ENCODE results near the gene HACE1. TPM values are rescaled to one million over a fixed set of nuclear protein-coding genes. Genes with fewer than 3 reads are reported as not detected.
"Not testable (repeated sequence)": the region's sequence is repeated elsewhere in the genome, so short reads cannot be mapped to it uniquely, and the experiment has no call there.

Gene HACE1, protein sequence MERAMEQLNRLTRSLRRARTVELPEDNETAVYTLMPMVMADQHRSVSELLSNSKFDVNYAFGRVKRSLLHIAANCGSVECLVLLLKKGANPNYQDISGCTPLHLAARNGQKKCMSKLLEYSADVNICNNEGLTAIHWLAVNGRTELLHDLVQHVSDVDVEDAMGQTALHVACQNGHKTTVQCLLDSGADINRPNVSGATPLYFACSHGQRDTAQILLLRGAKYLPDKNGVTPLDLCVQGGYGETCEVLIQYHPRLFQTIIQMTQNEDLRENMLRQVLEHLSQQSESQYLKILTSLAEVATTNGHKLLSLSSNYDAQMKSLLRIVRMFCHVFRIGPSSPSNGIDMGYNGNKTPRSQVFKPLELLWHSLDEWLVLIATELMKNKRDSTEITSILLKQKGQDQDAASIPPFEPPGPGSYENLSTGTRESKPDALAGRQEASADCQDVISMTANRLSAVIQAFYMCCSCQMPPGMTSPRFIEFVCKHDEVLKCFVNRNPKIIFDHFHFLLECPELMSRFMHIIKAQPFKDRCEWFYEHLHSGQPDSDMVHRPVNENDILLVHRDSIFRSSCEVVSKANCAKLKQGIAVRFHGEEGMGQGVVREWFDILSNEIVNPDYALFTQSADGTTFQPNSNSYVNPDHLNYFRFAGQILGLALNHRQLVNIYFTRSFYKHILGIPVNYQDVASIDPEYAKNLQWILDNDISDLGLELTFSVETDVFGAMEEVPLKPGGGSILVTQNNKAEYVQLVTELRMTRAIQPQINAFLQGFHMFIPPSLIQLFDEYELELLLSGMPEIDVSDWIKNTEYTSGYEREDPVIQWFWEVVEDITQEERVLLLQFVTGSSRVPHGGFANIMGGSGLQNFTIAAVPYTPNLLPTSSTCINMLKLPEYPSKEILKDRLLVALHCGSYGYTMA
- total RNA-seq: 14.8 TPM
- long read RNA-seq, full-length matches to known transcripts: 16 of 25 reads
- long read RNA-seq, partial matches to known transcripts: 0 of 25 reads
- long read RNA-seq, other reads (novel, unspliced or antisense): 9 of 25 reads

DNA sequence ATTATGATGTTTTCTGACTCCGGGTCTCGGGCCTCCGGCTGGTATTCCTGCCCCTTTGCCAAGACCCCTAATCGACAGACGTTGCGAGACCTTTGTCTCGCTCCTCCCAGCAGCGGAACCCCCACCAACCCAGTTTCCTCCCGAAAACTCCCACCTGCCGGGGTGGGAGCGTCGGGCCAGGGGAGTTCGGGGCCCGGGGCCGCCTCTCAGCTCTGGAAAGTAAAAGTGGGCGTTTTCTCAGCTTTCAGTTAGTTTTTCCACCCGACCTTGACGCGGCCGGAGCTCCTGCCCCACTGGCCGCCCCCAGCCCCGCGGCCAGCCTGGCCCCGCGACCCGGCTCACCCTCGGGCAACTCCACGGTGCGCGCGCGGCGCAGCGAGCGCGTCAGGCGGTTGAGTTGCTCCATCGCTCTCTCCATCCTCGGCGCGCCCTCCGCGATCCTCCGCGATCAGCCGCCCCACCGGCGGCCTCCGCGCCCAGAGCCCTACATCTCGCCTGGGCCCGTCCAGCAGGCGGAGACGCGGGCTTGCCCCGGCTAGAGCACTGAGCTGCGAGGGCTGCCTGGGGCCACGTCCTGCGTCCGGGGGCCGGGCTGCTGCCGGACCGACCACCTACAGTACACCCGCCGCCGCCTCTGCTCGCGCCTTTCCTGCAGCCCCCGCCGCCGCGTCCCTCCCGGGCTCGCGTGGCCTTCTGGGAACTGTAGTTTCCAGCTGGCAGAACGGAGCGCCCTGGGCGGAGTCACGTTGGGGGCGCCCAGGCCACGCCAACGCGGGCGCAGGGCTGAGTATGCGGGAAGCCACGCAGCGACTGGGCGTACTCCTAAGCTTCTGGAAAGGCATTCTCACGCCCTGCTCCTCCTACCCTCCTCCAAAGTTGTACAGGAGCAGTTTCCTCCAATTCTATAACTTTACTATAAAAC is at the start of gene HACE1:
TSS of gene HACE1 (minus strand) at position 695 of the 922 bp plus-strand sequence. CDS start at position 418, 277 bp downstream.
- Histone ChIP-seq H3K4me1 (peaks cover 8% of the 10 kb centered on the region), H3K27me3 (peaks cover 3% of the 10 kb centered on the region), H3K9me3 (no peaks in the 10 kb centered on the region), H3K4me3 (peak within 1 kb of the TSS; percentile 86), H3K36me3 (no peaks in the 10 kb centered on the region), H3K27ac (peak within 1 kb of the TSS; percentile 72)
- ATAC-seq (peak; percentile 100), DNase-seq (peak; percentile 95)
- intact Hi-C loops (cut with DNase I): no loop called here
- TF ChIP-seq, protein P1, sequence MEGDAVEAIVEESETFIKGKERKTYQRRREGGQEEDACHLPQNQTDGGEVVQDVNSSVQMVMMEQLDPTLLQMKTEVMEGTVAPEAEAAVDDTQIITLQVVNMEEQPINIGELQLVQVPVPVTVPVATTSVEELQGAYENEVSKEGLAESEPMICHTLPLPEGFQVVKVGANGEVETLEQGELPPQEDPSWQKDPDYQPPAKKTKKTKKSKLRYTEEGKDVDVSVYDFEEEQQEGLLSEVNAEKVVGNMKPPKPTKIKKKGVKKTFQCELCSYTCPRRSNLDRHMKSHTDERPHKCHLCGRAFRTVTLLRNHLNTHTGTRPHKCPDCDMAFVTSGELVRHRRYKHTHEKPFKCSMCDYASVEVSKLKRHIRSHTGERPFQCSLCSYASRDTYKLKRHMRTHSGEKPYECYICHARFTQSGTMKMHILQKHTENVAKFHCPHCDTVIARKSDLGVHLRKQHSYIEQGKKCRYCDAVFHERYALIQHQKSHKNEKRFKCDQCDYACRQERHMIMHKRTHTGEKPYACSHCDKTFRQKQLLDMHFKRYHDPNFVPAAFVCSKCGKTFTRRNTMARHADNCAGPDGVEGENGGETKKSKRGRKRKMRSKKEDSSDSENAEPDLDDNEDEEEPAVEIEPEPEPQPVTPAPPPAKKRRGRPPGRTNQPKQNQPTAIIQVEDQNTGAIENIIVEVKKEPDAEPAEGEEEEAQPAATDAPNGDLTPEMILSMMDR (IDR thresholded peaks at IDR 0.05): peak; percentile 26

DNA sequence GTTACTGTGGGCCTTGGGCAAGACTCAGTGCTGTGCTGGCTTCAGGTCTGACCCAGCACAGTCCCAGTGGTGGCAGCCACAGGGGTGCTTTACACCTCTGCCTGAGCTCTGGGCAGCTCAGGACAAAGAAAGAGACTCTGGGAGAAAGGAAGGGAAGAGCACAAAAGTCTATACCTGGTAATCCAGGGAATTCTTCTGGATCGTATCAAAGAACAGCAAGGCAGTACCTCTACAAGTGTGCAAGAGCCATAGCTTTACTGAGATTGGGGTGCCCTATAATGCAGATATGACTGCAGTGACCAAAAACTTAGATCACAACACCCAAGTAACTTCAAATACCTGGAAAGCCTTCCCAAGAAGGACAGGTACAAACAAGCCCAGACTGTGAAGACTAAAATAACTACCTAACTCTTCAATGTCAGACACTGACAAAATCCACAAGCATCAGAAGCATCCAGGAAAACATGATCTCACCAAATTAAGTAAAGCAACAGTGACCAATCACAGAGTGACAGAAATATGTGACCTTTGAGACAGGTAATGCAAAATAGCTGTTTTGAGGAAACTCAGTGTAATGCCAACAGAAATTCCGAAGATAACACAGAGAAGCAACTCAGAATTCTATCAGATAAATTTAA is 49.3 kb upstream of the HACE1 start:
- TF ChIP-seq, protein P1 (IDR thresholded peaks at IDR 0.05): no peak
- DNase-seq (no peak), ATAC-seq (no peak)
- intact Hi-C loops (cut with DNase I): no loop called here
- H3K4me3 ChIP-seq: no peak overlapping the region
- H3K36me3 ChIP-seq: no peaks in the 10 kb centered on the region
- no peaks in the 10 kb centered on the region for H3K27me3 ChIP-seq
- H3K4me1 ChIP-seq: no peaks in the 10 kb centered on the region
- H3K9me3 ChIP-seq: no peaks in the 10 kb centered on the region
- H3K27ac ChIP-seq: no peak overlapping the region

DNA sequence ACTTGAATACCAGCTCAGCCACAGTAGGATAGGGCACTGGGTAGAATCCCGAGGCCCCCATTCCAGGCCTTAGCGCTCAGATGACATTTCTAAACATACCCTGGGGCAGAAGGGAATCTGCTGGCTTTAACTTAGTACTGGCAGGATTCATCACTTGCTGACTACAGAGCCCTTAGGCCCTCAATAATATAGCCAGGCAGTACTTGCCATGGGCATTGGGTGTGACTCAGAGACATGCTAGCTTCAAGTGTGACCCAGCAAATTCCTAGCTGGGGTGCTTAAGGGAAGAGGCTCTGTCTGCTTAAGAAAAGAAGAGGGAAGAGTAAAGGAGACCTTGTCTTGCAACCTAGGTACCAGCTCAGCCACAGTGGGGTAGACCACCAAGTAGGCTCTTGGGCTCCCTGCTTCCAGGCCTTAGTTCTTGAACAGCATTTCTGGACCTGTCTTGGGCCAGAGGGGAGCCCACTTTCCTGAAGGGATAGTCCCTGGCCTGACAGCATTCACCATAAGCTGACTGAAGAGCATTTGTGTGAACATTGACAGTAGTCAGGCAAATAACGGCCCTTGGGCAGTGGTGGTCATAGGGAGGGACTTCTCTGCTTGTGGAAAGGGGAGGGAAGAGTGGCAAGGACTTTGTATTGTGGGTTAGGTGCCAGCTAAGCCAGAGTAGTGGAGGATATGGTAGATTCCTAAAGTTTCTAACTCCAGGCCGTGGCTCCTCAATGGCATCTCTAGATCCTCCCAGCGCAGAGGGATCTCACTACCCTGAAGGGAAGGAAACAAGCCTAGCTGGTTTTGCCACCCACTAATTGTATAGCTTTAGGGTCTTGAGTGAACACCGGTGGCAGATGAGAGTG is 48.5 kb upstream of the HACE1 start:
- DNase-seq (no peak), ATAC-seq (no peak)
- no peak overlapping the region for H3K4me3 ChIP-seq
- H3K27ac ChIP-seq: no peak overlapping the region
- H3K4me1 ChIP-seq: no peaks in the 10 kb centered on the region
- intact Hi-C loops (cut with DNase I): no loop called here
- TF ChIP-seq, protein P1 (IDR thresholded peaks at IDR 0.05): no peak
- no peaks in the 10 kb centered on the region for H3K9me3 ChIP-seq
- no peaks in the 10 kb centered on the region for H3K36me3 ChIP-seq
- H3K27me3 ChIP-seq: no peaks in the 10 kb centered on the region

DNA sequence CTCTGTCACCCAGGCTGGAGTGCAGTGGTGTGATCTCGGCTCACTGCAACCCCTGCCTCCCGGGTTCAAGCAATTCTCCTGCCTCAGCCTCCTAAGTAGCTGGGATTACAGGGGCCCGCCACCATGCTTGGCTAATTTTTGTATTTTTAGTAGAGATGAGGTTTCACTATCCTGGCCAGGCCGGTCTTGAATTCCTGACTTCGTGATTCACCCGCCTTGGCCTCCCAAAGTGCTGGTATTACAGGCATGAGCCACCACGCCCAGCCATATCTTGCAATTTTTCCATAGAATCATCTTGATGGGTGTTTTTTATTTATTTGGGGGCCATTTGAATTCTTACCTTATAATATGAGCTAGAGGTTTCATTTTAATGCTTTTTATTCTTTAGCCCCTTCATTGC is 39.2 kb upstream of the HACE1 start:
- intact Hi-C loops (cut with DNase I); H3K4me3 ChIP-seq; H3K27ac ChIP-seq; ATAC-seq; H3K4me1 ChIP-seq; DNase-seq; H3K27me3 ChIP-seq; H3K9me3 ChIP-seq; H3K36me3 ChIP-seq: not testable (repeated sequence)

DNA sequence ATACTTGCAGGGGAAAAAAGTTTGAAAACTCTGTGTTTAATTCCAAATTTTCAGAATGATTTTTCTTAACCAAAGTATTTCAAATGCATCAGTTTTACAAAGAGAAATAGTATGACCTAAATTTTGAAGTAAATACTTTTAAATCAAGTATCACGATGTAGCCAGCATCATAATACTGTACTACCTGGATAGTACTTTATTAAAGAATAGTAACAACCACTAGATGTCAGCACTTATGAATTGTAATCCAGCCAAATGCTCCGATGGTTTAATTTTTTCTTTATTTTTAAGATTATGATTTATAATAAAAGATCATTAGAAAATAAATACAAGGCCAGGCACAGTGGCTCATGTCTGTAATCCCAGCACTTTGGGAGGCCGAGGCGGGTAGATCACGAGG is 37.2 kb upstream of the HACE1 start:
- intact Hi-C loops (cut with DNase I): no loop called here
- DNase-seq (no peak), ATAC-seq (no peak)
- Histone ChIP-seq H3K4me1 (no peaks in the 10 kb centered on the region), H3K27me3 (no peaks in the 10 kb centered on the region), H3K36me3 (no peaks in the 10 kb centered on the region), H3K4me3 (no peak overlapping the region), H3K9me3 (no peaks in the 10 kb centered on the region), H3K27ac (no peak overlapping the region)
- TF ChIP-seq, protein P1 (IDR thresholded peaks at IDR 0.05): no peak
